Measurements from ENCODE around the gene PCLO. TPM values are rescaled to one million over a fixed set of nuclear protein-coding genes. Genes with fewer than 3 reads are reported as not detected.

PCLO gene
- total RNA-seq, 4 donors from 2014 or later: 4.9 to 7.4 (median 6.1) TPM

- no peak for TF ChIP-seq CTCF (IDR thresholded peaks at IDR 0.05)
- no peak for TF ChIP-seq EP300 (IDR thresholded peaks at IDR 0.05)
- no peak for TF ChIP-seq POLR2A (IDR thresholded peaks at IDR 0.05)
- TF ChIP-seq POLR2AphosphoS5 (IDR thresholded peaks at IDR 0.05): no peak
- H3K36me3 ChIP-seq: no peaks in the 10 kb centered on the region
- no peaks in the 10 kb centered on the region for H3K9me3 ChIP-seq
Measured at GRCh38 chr7:82741493-82741892, 421.2 kb downstream of the PCLO start.

GRCh38 chr7:82740246-82740848, 422.3 kb downstream of the PCLO start:
- 39% methylated on average over 3 of the region's 3 CpGs for WGBS
- H3K36me3 ChIP-seq: no peaks in the 10 kb centered on the region
- H3K27me3 ChIP-seq: no peaks in the 10 kb centered on the region
- no peaks in the 10 kb centered on the region for H3K4me1 ChIP-seq
- H3K4me3 ChIP-seq: no peak overlapping the region
- H3K27ac ChIP-seq: no peak overlapping the region
- H3K9me3 ChIP-seq: no peaks in the 10 kb centered on the region
- TF ChIP-seq CTCF (IDR thresholded peaks at IDR 0.05): peak in 1 of 2 donors; percentile 32
- TF ChIP-seq POLR2A (IDR thresholded peaks at IDR 0.05): no peak
- DNase-seq (ENCODE audit: low spot score in 2 of 2): no peak

More at GRCh38 chr7:82741493-82741892, 421.2 kb downstream of the PCLO start:
- H3K4me1 ChIP-seq: no peaks in the 10 kb centered on the region
- H3K4me3 ChIP-seq: no peak overlapping the region
- H3K27ac ChIP-seq: no peak overlapping the region
- no peaks in the 10 kb centered on the region for H3K27me3 ChIP-seq
- DNase-seq (ENCODE audit: low spot score in 2 of 2): no peak

GRCh38 chr7:82736633-82737032, 426.1 kb downstream of the PCLO start:
- Histone ChIP-seq H3K27me3 (no peaks in the 10 kb centered on the region), H3K36me3 (no peaks in the 10 kb centered on the region), H3K4me3 (no peak overlapping the region), H3K4me1 (no peaks in the 10 kb centered on the region), H3K27ac (no peak overlapping the region), H3K9me3 (no peaks in the 10 kb centered on the region)
- no peak for DNase-seq (ENCODE audit: low spot score in 2 of 2)
- 94% methylated on average over 3 of the region's 3 CpGs for WGBS
- TF ChIP-seq POLR2AphosphoS5 (IDR thresholded peaks at IDR 0.05) (no peak), CTCF (IDR thresholded peaks at IDR 0.05) (no peak), POLR2A (IDR thresholded peaks at IDR 0.05) (no peak), EP300 (IDR thresholded peaks at IDR 0.05) (no peak)

GRCh38 chr7:82732677-82733076, 430.0 kb downstream of the PCLO start:
- no peaks in the 10 kb centered on the region for H3K27me3 ChIP-seq
- TF ChIP-seq POLR2A (IDR thresholded peaks at IDR 0.05): no peak
- TF ChIP-seq EP300 (IDR thresholded peaks at IDR 0.05): no peak
- no peak for TF ChIP-seq CTCF (IDR thresholded peaks at IDR 0.05)
- no peak for TF ChIP-seq POLR2AphosphoS5 (IDR thresholded peaks at IDR 0.05)
- WGBS: 85% methylated on average over 3 of the region's 3 CpGs

GRCh38 chr7:82729172-82730030, 433.3 kb downstream of the PCLO start:
- DNase-seq (ENCODE audit: low spot score in 2 of 2): no peak
- no peaks in the 10 kb centered on the region for H3K36me3 ChIP-seq
- TF ChIP-seq CTCF (IDR thresholded peaks at IDR 0.05) (peak in 1 of 2 donors; percentile 36), POLR2A (IDR thresholded peaks at IDR 0.05) (no peak)
- H3K9me3 ChIP-seq: no peaks in the 10 kb centered on the region
- no peak overlapping the region for H3K27ac ChIP-seq
- H3K27me3 ChIP-seq: no peaks in the 10 kb centered on the region
- 38% methylated on average over 8 of the region's 8 CpGs for WGBS
- H3K4me1 ChIP-seq: no peaks in the 10 kb centered on the region
- H3K4me3 ChIP-seq: no peak overlapping the region

More at GRCh38 chr7:82732677-82733076, 430.0 kb downstream of the PCLO start:
- DNase-seq (ENCODE audit: low spot score in 2 of 2): no peak
- Histone ChIP-seq H3K4me3 (no peak overlapping the region), H3K4me1 (no peaks in the 10 kb centered on the region), H3K36me3 (no peaks in the 10 kb centered on the region), H3K27ac (no peak overlapping the region), H3K9me3 (no peaks in the 10 kb centered on the region)
